ENCODE results near the gene SAMD3. TPM values are rescaled to one million over a fixed set of nuclear protein-coding genes. Genes with fewer than 3 reads are reported as not detected.
"Not testable (repeated sequence)": the region's sequence is repeated elsewhere in the genome, so short reads cannot be mapped to it uniquely, and the experiment has no call there.

The SAMD3 gene, protein sequence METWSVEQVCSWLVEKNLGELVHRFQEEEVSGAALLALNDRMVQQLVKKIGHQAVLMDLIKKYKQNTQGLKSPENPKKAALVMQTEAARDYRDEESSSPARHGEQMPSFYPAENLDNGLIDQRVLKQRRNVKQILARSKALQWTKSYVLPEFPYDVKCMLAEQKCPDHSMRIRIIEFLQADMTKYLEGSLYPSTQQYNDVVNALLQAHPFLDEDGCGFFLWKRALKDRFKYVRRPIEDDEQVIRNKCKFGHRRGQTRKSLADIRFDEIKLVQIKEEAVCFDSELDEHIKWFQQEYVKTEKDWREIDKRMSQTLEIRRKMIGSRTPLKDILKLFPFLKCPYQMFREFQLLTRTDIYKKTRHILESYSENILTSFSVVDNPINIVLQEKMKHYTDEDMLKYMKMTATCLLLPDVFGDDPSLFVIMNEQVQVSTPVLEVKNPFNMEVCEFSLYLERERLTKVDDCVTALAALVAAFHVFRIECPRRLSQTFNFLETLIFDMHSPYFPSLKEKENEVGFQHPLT
- 0.35 to 0.77 TPM in 2 of 3 replicates, not detected in the other for total RNA-seq
- long read RNA-seq, partial matches to known transcripts = 0 of 1 reads
- long read RNA-seq, other reads (novel, unspliced or antisense) = 1 of 1 reads

DNA sequence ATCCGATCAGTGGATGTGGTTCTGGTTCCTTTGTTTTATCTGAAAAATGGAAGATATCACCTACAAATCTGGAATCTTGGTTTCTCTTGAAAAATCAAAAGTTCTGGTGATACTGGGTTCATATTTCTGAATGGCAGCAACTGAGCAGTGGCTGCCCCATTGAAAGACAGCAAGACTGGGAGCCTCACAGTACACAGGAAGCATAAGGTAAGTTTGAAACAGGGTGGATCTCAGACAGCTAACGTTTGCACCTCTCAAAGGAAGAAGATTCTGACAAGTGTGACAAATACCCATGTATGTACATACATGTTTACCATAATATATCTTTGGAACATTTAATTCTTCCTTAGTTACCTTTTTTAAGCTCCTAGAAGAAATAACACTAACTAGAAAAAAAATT lies at the start of gene SAMD3:
Gene SAMD3, minus strand, starts transcription at position 177 of the 400 bp plus-strand sequence. CDS start 7,678 bp downstream, outside the sequence.
- TF ChIP-seq, protein P1, sequence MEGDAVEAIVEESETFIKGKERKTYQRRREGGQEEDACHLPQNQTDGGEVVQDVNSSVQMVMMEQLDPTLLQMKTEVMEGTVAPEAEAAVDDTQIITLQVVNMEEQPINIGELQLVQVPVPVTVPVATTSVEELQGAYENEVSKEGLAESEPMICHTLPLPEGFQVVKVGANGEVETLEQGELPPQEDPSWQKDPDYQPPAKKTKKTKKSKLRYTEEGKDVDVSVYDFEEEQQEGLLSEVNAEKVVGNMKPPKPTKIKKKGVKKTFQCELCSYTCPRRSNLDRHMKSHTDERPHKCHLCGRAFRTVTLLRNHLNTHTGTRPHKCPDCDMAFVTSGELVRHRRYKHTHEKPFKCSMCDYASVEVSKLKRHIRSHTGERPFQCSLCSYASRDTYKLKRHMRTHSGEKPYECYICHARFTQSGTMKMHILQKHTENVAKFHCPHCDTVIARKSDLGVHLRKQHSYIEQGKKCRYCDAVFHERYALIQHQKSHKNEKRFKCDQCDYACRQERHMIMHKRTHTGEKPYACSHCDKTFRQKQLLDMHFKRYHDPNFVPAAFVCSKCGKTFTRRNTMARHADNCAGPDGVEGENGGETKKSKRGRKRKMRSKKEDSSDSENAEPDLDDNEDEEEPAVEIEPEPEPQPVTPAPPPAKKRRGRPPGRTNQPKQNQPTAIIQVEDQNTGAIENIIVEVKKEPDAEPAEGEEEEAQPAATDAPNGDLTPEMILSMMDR (IDR thresholded peaks at IDR 0.05) = no peak

GRCh38 chr6:130269969-130270635 lies 47.4 kb upstream of the SAMD3 start:
- TF ChIP-seq, protein P1 (IDR thresholded peaks at IDR 0.05) = no peak
- no peak overlapping the region for H3K27ac Mint-ChIP-seq (ENCODE audit: unreplicated experiment)
- no peak for DNase-seq (ENCODE audit: low spot score)
- H3K4me3 Mint-ChIP-seq (ENCODE audit: unreplicated experiment) = no peak overlapping the region
- peaks cover 26% of the 10 kb centered on the region for H3K9me3 Mint-ChIP-seq (ENCODE audit: low read depth)
- H3K27me3 Mint-ChIP-seq (ENCODE audit: low read depth) = no peaks in the 10 kb centered on the region
- H3K4me1 Mint-ChIP-seq (ENCODE audit: low read depth) = no peaks in the 10 kb centered on the region
- H3K36me3 Mint-ChIP-seq (ENCODE audit: low read depth) = peaks cover 8% of the 10 kb centered on the region

More for the DNA sequence above, at the start of gene SAMD3:
- H3K36me3 Mint-ChIP-seq (ENCODE audit: low read depth) = no peaks in the 10 kb centered on the region
- H3K4me3 Mint-ChIP-seq (ENCODE audit: unreplicated experiment) = no peak within 1 kb of the TSS
- H3K4me1 Mint-ChIP-seq (ENCODE audit: low read depth) = no peaks in the 10 kb centered on the region
- no peak for DNase-seq (ENCODE audit: low spot score)
- H3K9me3 Mint-ChIP-seq (ENCODE audit: low read depth) = peaks cover 5% of the 10 kb centered on the region
- H3K27me3 Mint-ChIP-seq (ENCODE audit: low read depth) = no peaks in the 10 kb centered on the region
- H3K27ac Mint-ChIP-seq (ENCODE audit: unreplicated experiment) = no peak within 1 kb of the TSS

GRCh38 chr6:130265553-130265952 lies 42.8 kb upstream of the SAMD3 start:
- H3K27ac Mint-ChIP-seq (ENCODE audit: unreplicated experiment); DNase-seq (ENCODE audit: low spot score); H3K4me3 Mint-ChIP-seq (ENCODE audit: unreplicated experiment); H3K4me1 Mint-ChIP-seq (ENCODE audit: low read depth); H3K9me3 Mint-ChIP-seq (ENCODE audit: low read depth); H3K36me3 Mint-ChIP-seq (ENCODE audit: low read depth); H3K27me3 Mint-ChIP-seq (ENCODE audit: low read depth): not testable (repeated sequence)

GRCh38 chr6:130262008-130262407 lies 39.3 kb upstream of the SAMD3 start:
- H3K9me3 Mint-ChIP-seq (ENCODE audit: low read depth) = peaks cover 6% of the 10 kb centered on the region
- TF ChIP-seq, protein P1 (IDR thresholded peaks at IDR 0.05) = no peak
- no peak overlapping the region for H3K4me3 Mint-ChIP-seq (ENCODE audit: unreplicated experiment)
- H3K27ac Mint-ChIP-seq (ENCODE audit: unreplicated experiment) = no peak overlapping the region
- DNase-seq (ENCODE audit: low spot score) = no peak
- no peaks in the 10 kb centered on the region for H3K27me3 Mint-ChIP-seq (ENCODE audit: low read depth)
- H3K4me1 Mint-ChIP-seq (ENCODE audit: low read depth) = no peaks in the 10 kb centered on the region
- H3K36me3 Mint-ChIP-seq (ENCODE audit: low read depth) = peaks cover 2% of the 10 kb centered on the region

- not testable (repeated sequence) for H3K36me3 Mint-ChIP-seq (ENCODE audit: low read depth); H3K27me3 Mint-ChIP-seq (ENCODE audit: low read depth); H3K4me3 Mint-ChIP-seq (ENCODE audit: unreplicated experiment); DNase-seq (ENCODE audit: low spot score); H3K4me1 Mint-ChIP-seq (ENCODE audit: low read depth); H3K9me3 Mint-ChIP-seq (ENCODE audit: low read depth); H3K27ac Mint-ChIP-seq (ENCODE audit: unreplicated experiment)
Measured at GRCh38 chr6:130261558-130261957, 38.8 kb upstream of the SAMD3 start.

DNA sequence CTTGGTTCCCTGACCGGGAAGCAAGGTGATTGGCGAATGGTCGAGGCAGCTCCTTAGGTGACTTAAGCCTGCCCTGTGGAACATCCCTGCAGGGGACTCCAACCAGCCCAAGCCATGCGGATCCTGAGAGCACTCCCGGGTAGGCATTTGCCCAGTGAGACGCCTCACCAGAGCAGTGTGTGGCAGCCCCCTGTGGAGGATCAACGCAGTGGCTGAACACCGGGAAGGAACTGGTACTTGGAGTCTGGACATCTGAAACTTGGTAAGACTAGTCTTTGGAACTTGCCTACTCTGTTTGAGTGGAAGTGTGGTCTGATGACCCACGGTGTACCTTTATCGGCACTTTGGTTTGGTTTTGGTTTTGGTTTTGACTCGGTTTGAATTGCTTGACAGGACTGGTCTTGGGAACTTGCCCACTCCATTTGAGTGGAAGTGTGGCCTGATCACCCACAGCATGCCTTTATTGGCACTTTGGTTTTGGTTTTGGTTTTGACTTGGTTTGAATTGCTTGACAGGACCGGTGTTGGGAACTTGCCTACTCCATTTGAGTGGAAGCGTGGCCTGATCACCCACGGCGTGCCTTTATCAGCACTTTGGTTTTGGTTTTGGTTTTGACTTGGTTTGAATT lies 38.0 kb upstream of the SAMD3 start:
- H3K9me3 Mint-ChIP-seq (ENCODE audit: low read depth); H3K27me3 Mint-ChIP-seq (ENCODE audit: low read depth); H3K4me3 Mint-ChIP-seq (ENCODE audit: unreplicated experiment); H3K36me3 Mint-ChIP-seq (ENCODE audit: low read depth); H3K4me1 Mint-ChIP-seq (ENCODE audit: low read depth); H3K27ac Mint-ChIP-seq (ENCODE audit: unreplicated experiment); DNase-seq (ENCODE audit: low spot score): not testable (repeated sequence)

- H3K4me3 Mint-ChIP-seq (ENCODE audit: unreplicated experiment); H3K36me3 Mint-ChIP-seq (ENCODE audit: low read depth); H3K27me3 Mint-ChIP-seq (ENCODE audit: low read depth); DNase-seq (ENCODE audit: low spot score); H3K4me1 Mint-ChIP-seq (ENCODE audit: low read depth); H3K27ac Mint-ChIP-seq (ENCODE audit: unreplicated experiment): not testable (repeated sequence)
- peaks cover 10% of the 10 kb centered on the region for H3K9me3 Mint-ChIP-seq (ENCODE audit: low read depth)
Measured at GRCh38 chr6:130260050-130260462, 37.3 kb upstream of the SAMD3 start.
